HEK293 (cell line): ENCODE data around the gene PARL.

Source experiments
- CTCF ChIA-PET: fragments of 350-600 bp; formaldehyde crosslinking; extraction: SDS; loops from one replicate; lab custom pipeline; 2021; ENCODE audit warnings: antibody characterized with exemption; lab: Yijun Ruan, JAX
- POLR2A ChIA-PET: fragments of 300-600 bp; formaldehyde crosslinking; extraction: SDS; loops from one replicate; lab custom pipeline; 2020; ENCODE audit warnings: antibody characterized with exemption, inconsistent platforms; lab: Yijun Ruan, JAX
- H3K27ac ChIP-seq: fragments of 200-500 bp; sonication (Bioruptor generic); 2 replicates; pipeline ENCODE4 v1.5.1; 2014; ENCODE audit warnings: low read depth, low read length, control low read depth, inconsistent platforms; ENCODE audit errors: extremely low read depth
- H3K36me3 ChIP-seq, 2 experiments: fragments of 200-500 bp in 1 of 2; sonication (Bioruptor generic) in 1 of 2; 1 replicate in 1 of 2; 2 replicates in 1 of 2; pipeline ENCODE4 v1.5.1; 2014 to 2017; ENCODE audit warnings: inconsistent platforms in 2 of 2, low read length in 2 of 2; ENCODE audit not compliant: control insufficient read depth in 2 of 2, insufficient read depth in 1 of 2
- H3K4me1 ChIP-seq: fragments of 200-500 bp; sonication (Bioruptor generic); 2 replicates; pipeline ENCODE4 v1.5.1; 2014; ENCODE audit warnings: mild to moderate bottlenecking, low read length, inconsistent platforms; ENCODE audit not compliant: control insufficient read depth, insufficient read depth
- H3K4me3 ChIP-seq: 2 replicates; pipeline ENCODE4 v1.5.1; 2011; ENCODE audit warnings: low read depth, mild to moderate bottlenecking, control low read depth, low read length, moderate library complexity
- H3K9me3 ChIP-seq: fragments of 200-500 bp; sonication (Bioruptor generic); 2 replicates; pipeline ENCODE4 v1.5.1; 2014; ENCODE audit warnings: low read depth, low read length, inconsistent platforms; ENCODE audit not compliant: control insufficient read depth, insufficient read depth
- HIC1 ChIP-seq: fragments of 450-650 bp; formaldehyde crosslinking; IDR thresholded peaks from 2 replicates; pipeline ENCODE4 v1.5.1; 2016; ENCODE audit warnings: missing biosample characterization, missing genetic modification characterization
- KLF10 ChIP-seq: fragments of 450-650 bp; IDR thresholded peaks from 2 replicates; pipeline ENCODE4 v1.5.1; 2018; ENCODE audit warnings: missing biosample characterization, mild to moderate bottlenecking, missing genetic modification characterization
- MEIS1 ChIP-seq: sonication (generic); formaldehyde crosslinking; IDR thresholded peaks from 2 replicates; pipeline ENCODE4 v1.8.1; 2022; ENCODE audit warnings: missing genetic modification reagents, mild to moderate bottlenecking, borderline replicate concordance
- PBX3 ChIP-seq: sonication (generic); formaldehyde crosslinking; IDR thresholded peaks from 2 replicates; pipeline ENCODE4 v1.8.1; 2022; ENCODE audit warnings: mild to moderate bottlenecking, moderate library complexity, missing genetic modification reagents
- SCRT2 ChIP-seq: fragments of 450-650 bp; formaldehyde crosslinking; IDR thresholded peaks from 2 replicates; pipeline ENCODE4 v1.5.1; 2016; ENCODE audit warnings: missing biosample characterization, missing genetic modification characterization
- YY2 ChIP-seq: fragments of 450-650 bp; formaldehyde crosslinking; IDR thresholded peaks from 2 replicates; pipeline ENCODE4 v1.5.1; 2016; ENCODE audit warnings: missing biosample characterization, missing genetic modification characterization
- ZBTB17 ChIP-seq: fragments of 450-650 bp; formaldehyde crosslinking; IDR thresholded peaks from 2 replicates; pipeline ENCODE4 v1.5.1; 2016; ENCODE audit warnings: missing biosample characterization, missing genetic modification characterization
- ZBTB21 ChIP-seq: fragments of 450-650 bp; formaldehyde crosslinking; IDR thresholded peaks from 2 replicates; pipeline ENCODE4 v1.5.1; 2017; ENCODE audit warnings: missing biosample characterization, missing genetic modification characterization
- ZBTB8A ChIP-seq: fragments of 450-650 bp; formaldehyde crosslinking; IDR thresholded peaks from 2 replicates; pipeline ENCODE4 v1.5.1; 2016; ENCODE audit warnings: missing biosample characterization, missing genetic modification characterization
- ZEB2 ChIP-seq: fragments of 450-650 bp; formaldehyde crosslinking; IDR thresholded peaks from 2 replicates; pipeline ENCODE4 v1.5.1; 2016; ENCODE audit warnings: missing biosample characterization, missing genetic modification characterization
- ZFP37 ChIP-seq: fragments of 450-650 bp; formaldehyde crosslinking; IDR thresholded peaks from 2 replicates; pipeline ENCODE4 v1.5.1; 2016; ENCODE audit warnings: missing biosample characterization, missing genetic modification characterization
- ZFP69B ChIP-seq: fragments of 450-650 bp; formaldehyde crosslinking; IDR thresholded peaks from 2 replicates; pipeline ENCODE4 v1.5.1; 2016; ENCODE audit warnings: missing biosample characterization, missing genetic modification characterization
- ZNF10 ChIP-seq: fragments of 450-650 bp; formaldehyde crosslinking; IDR thresholded peaks from 2 replicates; pipeline ENCODE4 v1.5.1; 2017; ENCODE audit warnings: missing biosample characterization, missing genetic modification characterization
- ZNF114 ChIP-seq: fragments of 450-650 bp; formaldehyde crosslinking; IDR thresholded peaks from 2 replicates; pipeline ENCODE4 v1.5.0; 2017; ENCODE audit warnings: missing biosample characterization, missing genetic modification characterization
- ZNF121 ChIP-seq: fragments of 450-650 bp; formaldehyde crosslinking; IDR thresholded peaks from 2 replicates; pipeline ENCODE4 v1.5.1; 2016; ENCODE audit warnings: missing biosample characterization, missing genetic modification characterization
- ZNF138 ChIP-seq: fragments of 450-650 bp; formaldehyde crosslinking; IDR thresholded peaks from 2 replicates; pipeline ENCODE4 v1.5.1; 2016; ENCODE audit warnings: missing biosample characterization, missing genetic modification characterization, borderline replicate concordance
- ZNF18 ChIP-seq: fragments of 450-650 bp; formaldehyde crosslinking; IDR thresholded peaks from 2 replicates; pipeline ENCODE4 v1.5.1; 2016; ENCODE audit warnings: missing biosample characterization, missing genetic modification characterization
- ZNF19 ChIP-seq: fragments of 450-650 bp; formaldehyde crosslinking; IDR thresholded peaks from 2 replicates; pipeline ENCODE4; 2016; ENCODE audit warnings: missing biosample characterization, missing genetic modification characterization, low read depth
- ZNF221 ChIP-seq: fragments of 450-650 bp; formaldehyde crosslinking; IDR thresholded peaks from 2 replicates; pipeline ENCODE4 v1.5.1; 2017; ENCODE audit warnings: missing biosample characterization, missing genetic modification characterization, borderline replicate concordance
- ZNF223 ChIP-seq: fragments of 450-650 bp; formaldehyde crosslinking; IDR thresholded peaks from 2 replicates; pipeline ENCODE4 v1.5.1; 2016; ENCODE audit warnings: missing biosample characterization, missing genetic modification characterization
- ZNF24 ChIP-seq: fragments of 450-650 bp; formaldehyde crosslinking; IDR thresholded peaks from 2 replicates; pipeline ENCODE4 v1.5.1; 2016; ENCODE audit warnings: missing biosample characterization, missing genetic modification characterization
- ZNF292 ChIP-seq: fragments of 450-650 bp; formaldehyde crosslinking; IDR thresholded peaks from 2 replicates; pipeline ENCODE4 v1.5.1; 2016; ENCODE audit warnings: low read depth, missing biosample characterization, missing genetic modification characterization, borderline replicate concordance
- ZNF341 ChIP-seq: fragments of 450-650 bp; formaldehyde crosslinking; IDR thresholded peaks from 2 replicates; pipeline ENCODE4; 2016; ENCODE audit warnings: low read depth, missing biosample characterization, missing genetic modification characterization
- ZNF624 ChIP-seq: fragments of 450-650 bp; formaldehyde crosslinking; IDR thresholded peaks from 2 replicates; pipeline ENCODE4 v1.5.1; 2017; ENCODE audit warnings: missing biosample characterization, missing genetic modification characterization
- ZNF792 ChIP-seq: fragments of 450-650 bp; formaldehyde crosslinking; IDR thresholded peaks from 2 replicates; pipeline ENCODE4 v1.5.1; 2016; ENCODE audit warnings: missing biosample characterization, missing genetic modification characterization
- ZNF837 ChIP-seq: fragments of 450-650 bp; formaldehyde crosslinking; IDR thresholded peaks from 2 replicates; pipeline ENCODE4 v1.5.1; 2016; ENCODE audit warnings: missing biosample characterization, missing genetic modification characterization
- TF ChIP-seq, protein P1 (sequence below): fragments of 450-650 bp; formaldehyde crosslinking; IDR thresholded peaks from 2 replicates; pipeline ENCODE4 v1.5.1; 2017; ENCODE audit warnings: missing biosample characterization, missing genetic modification characterization

Gene PARL

DNA sequence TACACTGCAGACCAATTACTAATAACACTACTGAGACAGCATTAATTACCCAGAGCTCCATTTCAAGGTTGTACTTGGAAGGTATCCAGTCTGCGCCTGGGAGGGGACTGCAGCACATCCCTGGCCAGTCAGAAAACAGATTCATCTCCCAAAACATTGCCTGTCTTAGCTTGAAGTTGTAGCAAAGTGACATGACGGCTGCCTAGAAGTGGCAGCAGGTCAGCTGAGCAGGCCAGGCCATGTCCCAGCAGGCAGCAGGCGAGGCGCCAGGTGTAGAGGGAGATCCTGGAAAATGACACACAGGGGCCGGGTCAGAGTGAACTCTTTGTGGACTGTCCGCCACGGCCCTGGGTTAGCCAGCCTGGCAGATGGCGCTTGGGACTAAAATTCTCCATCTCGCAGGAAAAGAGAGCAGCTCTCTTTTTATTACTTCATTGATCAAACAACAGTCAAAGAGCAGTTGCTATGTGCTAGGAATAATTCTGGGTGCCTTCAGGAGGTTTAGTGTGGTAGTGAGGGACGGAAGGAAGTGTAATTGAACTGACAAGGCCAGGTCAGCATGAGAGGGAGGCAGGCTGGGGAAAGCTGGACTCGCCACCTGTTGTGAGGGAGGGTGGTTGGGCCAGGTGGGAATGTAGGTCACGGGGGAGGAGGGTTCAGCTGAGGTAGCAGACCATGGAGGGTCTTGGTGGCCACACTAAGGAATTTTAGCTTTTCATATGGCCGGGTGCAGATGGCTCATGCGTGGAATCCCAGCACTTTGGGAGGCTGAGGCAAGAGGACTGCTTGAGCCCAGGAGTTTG is 58.0 kb downstream of the PARL start:
- CTCF ChIA-PET, result interaction anchor here (0.6 to 1.5 kb wide), 3 partner anchors 45 to 964 kb away, joined by 3 to 6 read pairs (median 5); partner anchors contain the start of gene PARL
- no peak overlapping the region for H3K4me3 ChIP-seq

GRCh38 chr3:183825456-183826161 is 59.1 kb downstream of the PARL start, which contains the start of gene MAP6D1:
MAP6D1 (minus strand) TSS chr3:183825577; CDS start chr3:183825547, 30 bp downstream.
- Histone ChIP-seq H3K27ac (peak within 1 kb of the TSS; percentile 64; the same call in 1 of the 2 replicates), H3K9me3 (no peaks in the 10 kb centered on the region), H3K4me1 (peaks cover 5% of the 10 kb centered on the region), H3K36me3 (peaks cover 0 to 28% of the 10 kb centered on the region in 2 experiments; a peak in 2 of 3 replicates), H3K4me3 (peak within 1 kb of the TSS; percentile 78)
- CTCF ChIA-PET, result interaction anchor here (1.2 to 1.5 kb wide), 2 partner anchors 46 to 59 kb away, joined by 5 to 6 read pairs; partner anchors contain the start of gene PARL
- POLR2A ChIA-PET, result interaction anchor here (1.9 kb wide), 1 partner anchor 59 kb away, joined by 6 read pairs; the partner anchor contains the start of gene PARL
- TF ChIP-seq HIC1 (tag by site-specific recombination) (peak; percentile 61; the same call in 1 of the 2 replicates), ZNF624 (tag by site-specific recombination) (no peak), YY2 (tag by site-specific recombination) (no peak), ZNF18 (tag by site-specific recombination) (no peak), ZBTB21 (tag by site-specific recombination) (no peak), PBX3 (CRISPR knock-in tag) (no peak), ZFP69B (tag by site-specific recombination) (no peak), KLF10 (tag by site-specific recombination) (no peak), ZEB2 (tag by site-specific recombination) (0 out of 2 replicates have a peak, but pooled peaks have one; percentile 28), ZBTB8A (tag by site-specific recombination) (peak; percentile 69), MEIS1 (CRISPR knock-in tag) (no peak), ZNF24 (tag by site-specific recombination) (0 out of 2 replicates have a peak, but pooled peaks have one; percentile 26), ZNF10 (no peak), ZNF341 (peak; percentile 48; the same call in 1 of the 2 replicates), ZNF19 (tag by site-specific recombination) (no peak), ZNF221 (tag by site-specific recombination) (no peak), ZNF837 (tag by site-specific recombination) (no peak), ZNF223 (tag by site-specific recombination) (no peak), ZNF292 (no peak), ZNF138 (tag by site-specific recombination) (no peak), ZNF114 (no peak), ZBTB17 (tag by site-specific recombination) (peak; percentile 48), ZFP37 (tag by site-specific recombination) (0 out of 2 replicates have a peak, but pooled peaks have one; percentile 39)
- TF ChIP-seq, protein P1, sequence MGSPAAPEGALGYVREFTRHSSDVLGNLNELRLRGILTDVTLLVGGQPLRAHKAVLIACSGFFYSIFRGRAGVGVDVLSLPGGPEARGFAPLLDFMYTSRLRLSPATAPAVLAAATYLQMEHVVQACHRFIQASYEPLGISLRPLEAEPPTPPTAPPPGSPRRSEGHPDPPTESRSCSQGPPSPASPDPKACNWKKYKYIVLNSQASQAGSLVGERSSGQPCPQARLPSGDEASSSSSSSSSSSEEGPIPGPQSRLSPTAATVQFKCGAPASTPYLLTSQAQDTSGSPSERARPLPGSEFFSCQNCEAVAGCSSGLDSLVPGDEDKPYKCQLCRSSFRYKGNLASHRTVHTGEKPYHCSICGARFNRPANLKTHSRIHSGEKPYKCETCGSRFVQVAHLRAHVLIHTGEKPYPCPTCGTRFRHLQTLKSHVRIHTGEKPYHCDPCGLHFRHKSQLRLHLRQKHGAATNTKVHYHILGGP (tag by site-specific recombination), result no peak

More for the DNA sequence above, 58.0 kb downstream of the PARL start:
- no peak overlapping the region for H3K27ac ChIP-seq
- TF ChIP-seq ZNF792 (tag by site-specific recombination), result no peak
- peak; percentile 30; the same call in 1 of the 2 replicates for TF ChIP-seq SCRT2 (tag by site-specific recombination)
- TF ChIP-seq ZNF121 (tag by site-specific recombination), result 0 out of 2 replicates have a peak, but pooled peaks have one; percentile 45
- TF ChIP-seq, all 188 proteins: peak for 2
- peaks cover 5% of the 10 kb centered on the region for H3K4me1 ChIP-seq
- no peaks in the 10 kb centered on the region for H3K9me3 ChIP-seq
- H3K36me3 ChIP-seq, result peaks cover 3 to 28% of the 10 kb centered on the region in 2 experiments; a peak in 2 of 3 replicates
- POLR2A ChIA-PET, result interaction anchor here (0.7 to 1.9 kb wide), 2 partner anchors 17 to 58 kb away, joined by 3 to 6 read pairs; partner anchors contain the start of gene PARL
